HG02610 (cell line): ENCODE results near the gene UQCRQ.

Experiments used
- ATAC-seq: cut with Tn5 transposase; IDR thresholded peaks from one replicate; pipeline ENCODE4 v1.9.1; 2021; ENCODE audit warnings: mild to moderate bottlenecking, moderate library complexity; ENCODE audit not compliant: unreplicated experiment

Gene UQCRQ

GRCh38 chr5:132868754-132869153, 2.3 kb downstream of the UQCRQ start:
- no peak for ATAC-seq

DNA sequence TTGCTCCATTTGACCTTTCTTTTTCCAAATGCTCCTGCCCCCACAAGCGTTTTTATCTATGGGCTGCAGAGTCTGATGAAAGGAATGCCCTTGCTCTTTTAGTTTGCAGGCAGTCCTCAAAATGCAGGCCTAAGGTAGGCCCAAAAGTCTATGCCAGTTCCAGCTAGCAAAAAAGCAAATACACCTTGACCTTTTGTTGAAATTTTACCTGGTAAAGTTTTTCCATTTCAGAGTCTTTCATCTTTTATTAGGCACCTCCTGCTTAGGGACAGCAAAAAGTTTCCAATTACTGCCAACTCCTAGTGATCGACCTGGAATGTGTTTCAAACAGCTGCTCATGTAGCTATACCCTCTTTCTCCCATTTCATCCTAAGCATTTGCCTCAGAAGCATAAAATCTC, 4.4 kb downstream of the UQCRQ start:
- ATAC-seq: no peak

DNA sequence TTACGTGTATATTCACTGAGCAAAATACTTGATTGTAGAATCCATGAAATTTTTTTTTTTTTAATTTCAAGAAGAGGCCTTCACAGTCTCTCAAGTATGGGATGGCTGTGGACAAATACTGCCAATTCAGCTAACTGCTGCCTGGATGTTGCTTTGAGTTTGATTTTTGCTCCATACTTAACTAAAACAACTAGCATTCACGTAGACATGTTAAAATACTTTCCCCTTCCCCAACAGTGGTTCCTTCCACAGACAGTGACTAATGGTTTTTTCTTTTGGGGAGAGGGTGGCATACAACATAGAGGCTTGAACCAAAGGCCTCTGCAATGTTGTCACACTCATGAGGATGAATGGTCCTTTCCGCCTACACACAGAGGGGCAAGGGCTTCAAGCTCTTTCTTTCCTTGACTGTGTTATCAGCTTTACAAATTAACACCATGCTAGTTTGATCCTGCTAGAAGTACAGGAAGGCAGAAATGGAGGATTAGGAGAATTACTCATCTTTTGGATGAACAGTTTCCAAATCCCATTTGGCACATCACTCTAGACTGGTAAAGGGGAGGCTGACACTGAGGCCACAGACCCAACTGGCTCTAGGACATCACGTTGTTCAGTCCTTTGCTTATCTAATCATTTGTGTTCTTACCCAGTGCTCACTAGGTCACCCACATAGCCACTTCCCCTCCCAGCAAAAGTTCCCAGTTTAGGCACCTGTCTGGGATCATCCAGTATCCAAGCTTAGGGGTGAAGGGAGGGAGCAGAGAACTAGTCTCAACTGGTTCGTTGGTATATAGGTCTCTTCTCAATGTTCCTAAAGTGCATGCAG, 5.2 kb downstream of the UQCRQ start:
- no peak for ATAC-seq

GRCh38 chr5:132872788-132873118, 6.3 kb downstream of the UQCRQ start:
- ATAC-seq: no peak

- ATAC-seq: no peak
These were observed 6.9 kb downstream of the UQCRQ start, which contains the start of gene LEAP2 for GRCh38 chr5:132873119-132873929. TSS of gene LEAP2 (plus strand) at chr5:132873668. CDS start at chr5:132873695, 27 bp downstream.

DNA sequence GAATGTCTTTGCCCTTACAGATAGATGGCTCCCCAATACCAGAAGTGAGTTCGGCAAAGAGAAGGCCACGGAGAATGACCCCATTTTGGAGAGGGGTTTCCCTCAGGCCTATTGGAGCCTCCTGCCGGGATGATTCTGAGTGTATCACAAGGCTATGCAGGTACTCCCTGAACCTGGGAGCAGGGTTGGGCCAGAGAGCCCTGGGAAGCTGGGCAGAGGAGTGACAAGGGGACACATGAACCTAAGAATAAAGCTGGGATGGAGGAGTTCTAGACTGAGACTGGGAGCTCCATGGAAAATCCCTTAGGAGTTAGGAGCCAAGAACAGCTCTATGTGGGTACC, 7.5 kb downstream of the UQCRQ start:
- no peak for ATAC-seq

GRCh38 chr5:132876020-132876759, 9.7 kb downstream of the UQCRQ start:
- no peak for ATAC-seq

- ATAC-seq: no peak
These were observed 11.0 kb downstream of the UQCRQ start for GRCh38 chr5:132877466-132877865.

GRCh38 chr5:132877938-132878337, 11.5 kb downstream of the UQCRQ start:
- no peak for ATAC-seq

DNA sequence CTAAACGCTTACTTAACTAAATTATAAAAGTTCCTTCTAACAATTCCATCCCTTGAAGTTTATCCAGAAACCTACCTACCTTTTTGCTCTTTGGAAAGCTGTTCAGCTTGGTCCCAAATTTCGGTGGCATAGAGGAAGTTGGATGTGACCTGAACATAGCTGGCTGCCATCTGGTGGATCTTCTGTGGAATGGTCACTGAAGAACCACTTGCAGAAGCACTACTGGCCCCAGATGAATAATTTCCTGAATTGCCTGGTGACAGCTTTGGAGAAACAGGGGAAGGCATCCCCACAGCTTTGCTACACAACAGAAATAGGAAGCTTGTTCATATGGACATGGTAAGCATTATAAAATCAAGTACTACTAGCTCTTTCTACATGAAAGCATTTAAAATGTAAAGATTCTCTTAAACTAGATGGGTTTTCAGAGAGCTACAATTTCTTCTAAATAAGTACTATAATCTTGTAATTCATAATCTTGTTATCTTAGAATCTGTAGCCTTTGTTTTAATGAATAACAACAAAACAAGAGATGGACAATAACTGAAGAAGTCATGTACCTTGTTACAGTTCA, 16.9 kb downstream of the UQCRQ start:
- ATAC-seq: peak; percentile 63

DNA sequence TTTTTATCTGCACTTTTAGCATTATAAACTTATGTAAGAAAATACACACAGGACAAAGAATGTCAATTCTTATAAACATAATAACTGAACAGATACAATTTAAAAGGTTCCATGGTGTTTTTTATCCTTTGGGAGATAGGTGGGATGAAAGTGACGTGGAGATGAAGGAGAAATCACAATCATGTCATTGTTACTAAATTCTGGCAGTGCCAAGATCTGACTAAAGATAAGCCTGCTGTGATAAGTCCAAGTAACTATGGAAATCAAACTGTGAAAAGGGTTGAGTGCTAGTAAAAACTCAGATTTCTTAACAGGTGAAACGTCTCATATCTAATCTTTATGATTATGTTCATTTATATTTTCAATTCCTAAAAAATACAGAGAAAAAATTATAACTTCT, 18.1 kb downstream of the UQCRQ start:
- ATAC-seq: no peak

GRCh38 chr5:132886064-132886823, 19.8 kb downstream of the UQCRQ start:
- ATAC-seq: no peak

DNA sequence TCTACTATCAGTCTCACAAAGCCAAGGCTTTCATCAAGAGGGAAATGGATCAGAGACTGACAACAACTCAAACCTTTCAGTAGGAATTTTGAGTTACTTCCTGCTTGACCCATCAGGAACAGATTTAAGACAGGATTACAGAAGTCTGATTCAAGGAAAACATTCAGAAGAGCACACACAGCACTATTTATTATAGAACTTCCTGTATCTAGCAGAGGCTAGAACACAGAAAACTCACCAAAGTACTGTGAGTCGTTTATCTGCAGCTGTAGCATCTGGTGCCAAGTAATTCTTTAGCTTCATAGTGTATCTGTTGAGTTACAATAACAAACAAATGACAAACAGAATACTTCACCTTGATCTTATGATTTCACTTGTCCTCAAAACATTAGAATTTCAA, 20.8 kb downstream of the UQCRQ start:
- ATAC-seq: no peak

GRCh38 chr5:132889501-132889900, 23.1 kb downstream of the UQCRQ start:
- ATAC-seq: no peak

DNA sequence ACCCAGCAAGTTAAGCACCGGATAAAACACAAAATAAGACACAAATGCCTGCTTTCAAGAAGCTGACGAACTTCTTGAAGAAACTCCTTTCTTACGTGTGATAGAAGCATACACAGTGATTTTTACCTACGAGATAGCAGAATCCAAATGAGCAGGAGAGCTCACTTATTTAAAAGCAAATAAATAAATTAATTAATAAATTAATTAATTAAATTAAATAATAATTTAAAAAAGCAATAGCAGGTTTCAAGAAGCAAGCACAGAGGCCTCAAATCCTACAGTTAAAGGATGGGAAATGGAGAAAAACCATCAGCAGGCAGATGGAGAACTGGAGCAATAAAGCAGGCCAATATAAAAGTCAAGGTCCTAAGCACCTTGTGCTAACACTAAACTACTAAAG, 24.4 kb downstream of the UQCRQ start:
- ATAC-seq: no peak

DNA sequence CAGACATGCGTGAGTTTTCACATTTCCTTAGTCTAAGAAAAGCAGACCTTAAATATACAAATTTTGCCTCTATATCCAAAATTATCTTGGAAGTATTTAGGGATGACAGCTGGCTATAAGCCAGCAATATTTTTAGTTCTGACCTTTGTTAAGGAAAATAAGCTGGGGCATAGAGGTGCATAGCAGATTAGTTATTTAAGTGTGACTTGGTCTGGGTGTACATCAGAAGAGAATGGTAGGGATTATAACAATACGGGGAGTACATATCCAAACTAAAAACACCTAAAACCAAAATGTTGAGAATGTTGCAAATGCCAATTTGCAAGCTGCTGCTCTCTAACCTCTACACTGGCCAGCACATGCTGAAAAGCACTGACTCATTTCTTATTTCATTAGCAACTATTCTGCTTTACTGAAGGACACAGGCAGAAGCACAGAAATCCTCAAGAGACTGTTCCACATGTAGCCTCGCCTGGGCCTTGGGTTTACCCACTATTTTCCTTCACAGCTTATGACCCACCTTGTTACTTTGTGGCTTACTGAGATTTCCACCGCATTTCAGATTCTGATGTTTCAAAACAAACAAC, 29.4 kb downstream of the UQCRQ start:
- ATAC-seq: no peak

DNA sequence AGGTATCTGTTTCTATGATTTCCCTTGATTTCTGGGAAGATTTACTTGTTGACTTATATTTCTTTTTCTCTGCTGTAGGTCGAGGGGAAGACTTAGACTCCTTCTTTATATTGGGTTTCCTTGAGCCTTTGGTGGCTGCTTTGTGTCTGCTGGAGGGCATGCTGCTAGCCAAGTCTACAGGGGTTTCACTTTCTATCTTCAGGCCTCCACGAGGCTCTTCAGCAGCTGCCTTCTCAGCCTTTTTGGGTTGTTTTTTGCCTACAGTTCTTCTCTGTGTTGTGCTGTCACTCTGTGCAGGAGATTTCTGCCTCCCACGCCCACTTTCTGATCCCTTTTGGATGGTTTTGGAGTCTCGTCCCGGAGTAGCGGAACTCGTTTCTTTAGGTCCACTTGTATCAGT, 30.2 kb downstream of the UQCRQ start:
- ATAC-seq: no peak

GRCh38 chr5:132898094-132898493, 31.7 kb downstream of the UQCRQ start:
- ATAC-seq: no peak

- no peak for ATAC-seq
These were observed 34.6 kb downstream of the UQCRQ start for GRCh38 chr5:132901036-132901435.

DNA sequence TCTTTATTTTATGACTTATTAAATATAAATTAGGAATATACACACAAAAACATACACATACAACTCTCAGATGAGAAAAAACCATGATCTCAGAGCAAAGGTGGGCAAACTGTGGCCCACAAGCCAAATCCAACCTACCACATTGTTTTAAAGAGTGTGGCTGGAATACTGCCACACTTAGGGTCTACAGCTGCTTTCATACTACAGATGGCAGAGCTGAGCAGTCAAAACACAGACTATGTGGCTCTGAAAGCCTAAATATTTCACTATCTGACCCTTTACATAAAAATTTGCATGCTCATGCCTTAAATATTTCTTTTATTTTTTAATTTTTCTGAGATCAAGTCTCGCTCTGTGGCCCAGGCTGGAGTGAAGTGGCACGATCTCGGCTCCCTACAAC, 35.3 kb downstream of the UQCRQ start:
- no peak for ATAC-seq
